ENCODE results near the gene STAT3. TPM values are rescaled to one million over a fixed set of nuclear protein-coding genes. Genes with fewer than 3 reads are reported as not detected.

STAT3 gene
- total and polyA plus RNA-seq, 9 of the 15 experiments (the other 6 are each of a cell fraction or from before 2014, with no cell fraction given): 90.0 to 179 (median 114) TPM

GRCh38 chr17:42315402-42316156 is 72.7 kb downstream of the STAT3 start (continued):
- peak; percentile 58 for TF ChIP-seq SMAD1 (IDR thresholded peaks at IDR 0.05; ENCODE audit: low read depth, low read length, partially characterized antibody)
- peak; percentile 86 for TF ChIP-seq SMAD4 (CRISPR knock-in tag; conservative IDR thresholded peaks at IDR 0.05)
- TF ChIP-seq TFAP4 (CRISPR knock-in tag; IDR thresholded peaks at IDR 0.05; ENCODE audit: borderline replicate concordance): peak; percentile 39; the same call in 1 of the 2 replicates
- TF ChIP-seq PHTF2 (CRISPR knock-in tag; IDR thresholded peaks at IDR 0.05): no peak
- TF ChIP-seq ZNF592 (IDR thresholded peaks at IDR 0.05): peak; percentile 98
- 0 out of 2 replicates have a peak, but pooled peaks have one; percentile 20 for TF ChIP-seq THRAP3 (IDR thresholded peaks at IDR 0.05; ENCODE audit: borderline replicate concordance)
- TF ChIP-seq MLLT1 (IDR thresholded peaks at IDR 0.05): 0 out of 4 replicates have a peak, but pooled peaks of 1 of the 2 experiments have one; percentile 32
- 0 out of 4 replicates have a peak, but pooled peaks of 1 of the 2 experiments have one; percentile 8 for TF ChIP-seq TRIM24 (IDR thresholded peaks at IDR 0.05)
- TF ChIP-seq POLR2H (tag; IDR thresholded peaks at IDR 0.05; ENCODE audit: low read depth): peak; percentile 38
- TF ChIP-seq EP400 (IDR thresholded peaks at IDR 0.05): peak; percentile 47
- TF ChIP-seq ZNF121 (CRISPR knock-in tag; conservative IDR thresholded peaks at IDR 0.05): no peak
- no peak for TF ChIP-seq PHB2 (IDR thresholded peaks at IDR 0.05; ENCODE audit: low read depth)
- no peak for TF ChIP-seq ATF1 (CRISPR knock-in tag; IDR thresholded peaks at IDR 0.05)
- peak; percentile 44 for TF ChIP-seq ATF1 (tag; IDR thresholded peaks at IDR 0.05)
- TF ChIP-seq HDAC8 (tag; IDR thresholded peaks at IDR 0.05): peak; percentile 86; the same call in 1 of the 2 replicates
- no peak for TF ChIP-seq ZFP30 (CRISPR knock-in tag; IDR thresholded peaks at IDR 0.05; ENCODE audit: borderline replicate concordance)
- TF ChIP-seq ESRRA (IDR thresholded peaks at IDR 0.05; ENCODE audit: borderline replicate concordance, low read depth): peak; percentile 92
